Measurements from ENCODE around the gene CDHR1. TPM values are rescaled to one million over a fixed set of nuclear protein-coding genes. Genes with fewer than 3 reads are reported as not detected.

Gene CDHR1
- total RNA-seq, 4 donors from 2014 or later = 0.16 to 0.24 TPM; not detected in 2

DNA sequence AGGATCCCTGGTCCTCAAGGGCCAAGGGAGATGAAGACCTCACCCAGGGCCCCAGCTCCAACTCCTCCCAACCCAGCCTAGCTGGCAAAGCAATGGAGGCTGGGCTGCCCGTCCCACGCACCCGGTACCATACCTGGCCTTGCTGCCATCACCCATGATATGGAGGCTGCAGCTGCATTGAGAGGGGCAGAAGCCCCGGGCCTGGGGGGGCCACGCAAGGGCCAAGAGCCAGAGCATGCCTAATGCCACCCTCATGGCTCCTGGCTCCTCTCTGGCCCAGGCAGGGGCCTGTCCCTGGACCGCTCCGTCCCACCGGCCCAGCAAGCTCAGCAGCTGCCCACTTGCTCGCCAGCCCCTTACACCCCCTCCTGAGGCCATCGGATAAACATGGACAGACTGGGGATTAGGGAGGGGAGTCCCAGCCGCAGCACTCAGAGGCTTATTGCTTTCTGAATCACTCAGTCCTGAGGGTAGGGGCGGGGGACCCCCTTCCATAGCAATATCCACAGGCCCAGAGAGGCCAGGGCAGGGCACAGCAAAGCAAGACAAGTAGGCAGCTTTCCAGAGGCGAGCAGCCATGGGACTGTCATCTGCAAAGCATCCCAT lies 47.0 kb downstream of the CDHR1 start, which contains the start of gene LRIT1:
Gene LRIT1, minus strand, starts transcription at position 362 of the 606 bp plus-strand sequence. Its CDS starts 107 bp downstream, at position 255.
- DNase-seq (ENCODE audit: low spot score) = no peak
- ATAC-seq (ENCODE audit: low FRiP score) = no peak
- TF ChIP-seq CTCF (IDR thresholded peaks at IDR 0.05) = no peak

- no peak for ATAC-seq (ENCODE audit: low FRiP score)
- no peak for TF ChIP-seq CTCF (IDR thresholded peaks at IDR 0.05)
These were observed 49.4 kb downstream of the CDHR1 start for GRCh38 chr10:84243759-84244158.

DNA sequence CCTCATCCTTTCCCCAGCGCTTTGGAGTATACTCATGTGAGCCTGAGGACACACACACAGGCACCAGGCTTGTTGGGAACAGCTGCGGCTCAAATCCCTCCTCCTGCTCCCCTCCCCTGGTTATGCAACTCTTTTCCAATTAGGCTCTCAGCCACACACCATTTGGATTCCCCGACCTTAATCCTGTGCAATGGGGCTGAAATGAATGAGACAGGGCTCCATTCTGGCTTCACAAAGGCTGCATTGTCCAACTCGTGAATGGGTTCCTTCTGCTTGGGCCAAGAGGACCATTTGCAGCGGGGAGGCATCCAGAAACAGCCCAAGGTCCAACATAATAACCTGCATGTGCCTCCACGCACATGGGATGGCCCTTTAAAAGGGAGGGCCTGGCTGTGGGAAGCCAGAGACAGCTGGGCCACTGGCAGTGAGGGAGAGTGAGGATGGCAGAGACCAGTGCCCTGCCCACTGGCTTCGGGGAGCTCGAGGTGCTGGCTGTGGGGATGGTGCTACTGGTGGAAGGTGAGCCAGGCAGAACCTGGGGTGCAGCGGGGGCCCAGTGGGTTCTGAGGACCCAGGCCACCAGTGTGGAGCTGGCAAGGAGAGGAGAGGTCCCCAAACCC lies 50.4 kb downstream of the CDHR1 start, which contains the start of gene RGR:
Gene RGR, plus strand, starts transcription at position 403 of the 620 bp plus-strand sequence. Its CDS starts 38 bp downstream, at position 441.
- DNase-seq (ENCODE audit: low spot score) (no peak), ATAC-seq (ENCODE audit: low FRiP score) (no peak)
- TF ChIP-seq CTCF (IDR thresholded peaks at IDR 0.05) = no peak

More at GRCh38 chr10:84243759-84244158, 49.4 kb downstream of the CDHR1 start:
- DNase-seq (ENCODE audit: low spot score) = no peak

DNA sequence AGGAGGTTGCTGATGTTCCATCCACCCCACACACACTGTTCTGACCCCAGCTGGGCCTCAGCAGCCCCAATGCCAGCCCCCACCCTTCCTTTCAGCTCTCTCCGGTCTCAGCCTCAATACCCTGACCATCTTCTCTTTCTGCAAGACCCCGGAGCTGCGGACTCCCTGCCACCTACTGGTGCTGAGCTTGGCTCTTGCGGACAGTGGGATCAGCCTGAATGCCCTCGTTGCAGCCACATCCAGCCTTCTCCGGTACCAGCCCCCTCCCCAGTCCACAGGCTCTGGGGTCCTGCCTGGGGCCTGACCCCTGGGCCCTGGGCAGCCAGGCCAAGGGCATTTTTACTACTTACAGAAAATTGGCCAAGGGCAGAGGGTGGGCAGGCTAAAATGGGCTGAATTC lies 53.2 kb downstream of the CDHR1 start:
- DNase-seq (ENCODE audit: low spot score) (no peak), ATAC-seq (ENCODE audit: low FRiP score) (no peak)
- TF ChIP-seq CTCF (IDR thresholded peaks at IDR 0.05) = no peak

DNA sequence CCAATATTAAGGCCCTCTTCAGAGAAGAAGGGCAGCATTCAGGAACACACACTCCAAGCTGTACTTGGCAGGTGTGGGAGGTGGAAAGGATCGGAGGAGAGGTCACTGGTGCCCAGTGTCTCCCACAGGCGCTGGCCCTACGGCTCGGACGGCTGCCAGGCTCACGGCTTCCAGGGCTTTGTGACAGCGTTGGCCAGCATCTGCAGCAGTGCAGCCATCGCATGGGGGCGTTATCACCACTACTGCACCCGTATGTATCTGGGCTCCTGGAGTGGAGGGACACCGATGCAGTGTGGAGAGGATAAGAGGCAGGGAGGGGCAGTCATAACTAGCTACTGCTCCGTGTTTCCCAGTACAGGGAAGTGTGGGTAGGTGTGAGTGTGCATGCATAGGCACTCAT lies 54.5 kb downstream of the CDHR1 start:
- ATAC-seq (ENCODE audit: low FRiP score) (no peak), DNase-seq (ENCODE audit: low spot score) (no peak)
- TF ChIP-seq CTCF (IDR thresholded peaks at IDR 0.05) = no peak

DNA sequence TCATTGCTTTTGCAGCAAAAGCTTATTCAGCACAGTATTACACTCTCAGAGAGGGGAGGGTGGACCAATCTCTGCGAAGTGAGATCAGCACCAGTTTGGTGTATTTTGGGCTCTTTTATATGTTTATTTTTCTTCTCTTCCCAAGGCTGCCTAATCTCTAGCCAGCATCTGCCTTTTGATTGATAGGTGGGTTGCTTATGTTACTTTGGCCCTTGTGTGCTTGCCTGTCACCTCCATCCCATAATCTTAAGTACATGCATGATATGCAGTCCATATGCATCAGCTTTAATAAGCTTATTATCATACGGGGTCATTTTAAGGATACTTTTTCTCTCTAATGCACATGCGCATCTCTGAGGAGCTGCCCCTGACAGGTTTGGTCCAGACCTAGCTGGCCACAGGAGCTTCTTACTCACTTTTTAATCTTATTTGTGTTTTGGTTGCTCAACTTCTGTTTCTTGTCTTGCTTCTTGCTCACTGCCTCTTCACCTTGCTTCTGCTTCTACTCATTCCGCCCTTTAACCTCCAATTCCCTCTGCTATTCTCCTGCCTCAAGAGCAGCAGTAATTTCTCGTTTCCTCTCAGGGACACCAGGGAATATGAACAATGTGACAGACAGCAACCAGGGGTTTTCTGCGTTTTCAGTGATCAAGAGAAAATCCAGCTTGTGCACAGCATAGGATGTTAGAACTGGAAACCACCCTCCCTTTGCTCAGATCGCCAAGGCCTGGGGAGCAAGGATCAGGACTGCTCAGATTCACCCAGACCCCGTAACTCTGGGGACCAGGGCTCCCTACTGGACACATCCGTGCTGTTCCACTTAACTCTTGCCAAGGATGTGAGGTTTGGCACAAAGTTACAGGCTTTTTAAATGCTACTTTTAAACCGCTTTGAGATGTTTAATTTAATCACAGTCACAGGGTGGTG lies 60.5 kb downstream of the CDHR1 start:
- DNase-seq (ENCODE audit: low spot score) (no peak), ATAC-seq (ENCODE audit: low FRiP score) (no peak)
- no peak for TF ChIP-seq CTCF (IDR thresholded peaks at IDR 0.05)

Data from omental fat pad (tissue), 4 donors.